Neural cell (in vitro differentiated cells): ENCODE data around the gene AMDHD2. TPM values are rescaled to one million over a fixed set of nuclear protein-coding genes. Genes with fewer than 3 reads are reported as not detected.
"Not testable (repeated sequence)": the region's sequence is repeated elsewhere in the genome, so short reads cannot be mapped to it uniquely, and the experiment has no call there.

Experiments used
- H2AFZ ChIP-seq: fragments of 200-600, 300-800 bp; sonication (generic), shearing (Covaris generic); 2 replicates; pipeline ENCODE4 v1.6.0; 2014; ENCODE audit warnings: low read depth, mild to moderate bottlenecking, antibody characterized with exemption, low read length, moderate library complexity
- H3F3A ChIP-seq: fragments of 200-600 bp; shearing (Covaris generic); 2 replicates; pipeline ENCODE4 v1.6.1; 2016; ENCODE audit warnings: mild to moderate bottlenecking, moderate library complexity, mixed read lengths, antibody characterized with exemption, low read length; ENCODE audit not compliant: insufficient read depth, poor library complexity, severe bottlenecking
- H3K27ac ChIP-seq: fragments of 200-600, 300-800 bp; sonication (generic), shearing (Covaris generic); 2 replicates; pipeline ENCODE4 v1.5.1; 2014; ENCODE audit warnings: mild to moderate bottlenecking, low read length, moderate library complexity
- H3K27me3 ChIP-seq: fragments of 300-800, 200-600 bp; sonication (generic), shearing (Covaris generic); 2 replicates; pipeline ENCODE4 v1.6.0; 2014; ENCODE audit warnings: mild to moderate bottlenecking, low read depth, low read length, moderate library complexity; ENCODE audit not compliant: insufficient read depth
- H3K36me3 ChIP-seq: fragments of 300-800, 200-600 bp; sonication (generic), shearing (Covaris generic); 2 replicates; pipeline ENCODE4 v1.5.1; 2014; ENCODE audit warnings: mild to moderate bottlenecking, antibody characterized with exemption, low read length, moderate library complexity; ENCODE audit not compliant: insufficient read depth
- H3K4me2 ChIP-seq: fragments of 300-800, 200-600 bp; sonication (generic), shearing (Covaris generic); 2 replicates; pipeline ENCODE4 v1.6.0; 2014; ENCODE audit warnings: mild to moderate bottlenecking, low read length
- H3K4me3 ChIP-seq: fragments of 300-800, 200-600 bp; sonication (generic), shearing (Covaris generic); 2 replicates; pipeline ENCODE4 v1.5.1; 2014; ENCODE audit warnings: mild to moderate bottlenecking, low read length, moderate library complexity
- H3K79me2 ChIP-seq: fragments of 200-600 bp; shearing (Covaris generic); replicated peaks from 2 replicates; pipeline ENCODE4 v1.6.0; 2014; ENCODE audit warnings: mild to moderate bottlenecking, low read length, moderate library complexity; ENCODE audit not compliant: insufficient read depth
- H3K9ac ChIP-seq: fragments of 300-800, 200-600 bp; sonication (generic), shearing (Covaris generic); 2 replicates; pipeline ENCODE4 v1.6.1; 2016; ENCODE audit warnings: mild to moderate bottlenecking, low read length, mixed read lengths
- H3K9me2 ChIP-seq: fragments of 200-600 bp; shearing (Covaris generic); 2 replicates; pipeline ENCODE4 v1.6.1; 2016; ENCODE audit warnings: mild to moderate bottlenecking, low read length, mixed read lengths; ENCODE audit not compliant: insufficient read depth
- H3K9me3 ChIP-seq: fragments of 200-600, 300-800 bp; sonication (generic), shearing (Covaris generic); 2 replicates; pipeline ENCODE4 v1.6.1; 2016; ENCODE audit warnings: mild to moderate bottlenecking, mixed run types, low read length, moderate library complexity, mixed read lengths
- H4K20me1 ChIP-seq: fragments of 200-600 bp; shearing (Covaris generic); 2 replicates; pipeline ENCODE4 v1.6.1; 2016; ENCODE audit warnings: mild to moderate bottlenecking, mixed run types; ENCODE audit not compliant: insufficient read depth
- polyA plus RNA-seq: library from polyadenylated mRNA; depleted of rRNA; stranded (reverse); fragments of >200 nt; gene quantifications from 2 replicates; pipeline ENCODE4 v1.2.3, GENCODE V29; 2014

The AMDHD2 gene
- polyA plus RNA-seq, 1 donor from 2014 or later, result 50.0 TPM

GRCh38 chr16:2554709-2555425 lies 34.7 kb downstream of the AMDHD2 start:
- not testable (repeated sequence) for H2AFZ ChIP-seq, H4K20me1 ChIP-seq, H3K4me3 ChIP-seq, H3K9me2 ChIP-seq, H3K27ac ChIP-seq, H3K79me2 ChIP-seq, H3K27me3 ChIP-seq, H3K4me2 ChIP-seq, H3K36me3 ChIP-seq, H3F3A ChIP-seq, H3K9me3 ChIP-seq, H3K9ac ChIP-seq

- H3K27ac ChIP-seq, H3K27me3 ChIP-seq, H3K4me3 ChIP-seq, H3K36me3 ChIP-seq, H3K4me2 ChIP-seq, H4K20me1 ChIP-seq, H3F3A ChIP-seq, H3K9ac ChIP-seq, H2AFZ ChIP-seq, H3K9me3 ChIP-seq, H3K9me2 ChIP-seq, H3K79me2 ChIP-seq: not testable (repeated sequence)
These were observed 37.0 kb downstream of the AMDHD2 start for GRCh38 chr16:2557150-2557549.

- H4K20me1 ChIP-seq, H3F3A ChIP-seq, H2AFZ ChIP-seq, H3K27me3 ChIP-seq, H3K4me2 ChIP-seq, H3K9me3 ChIP-seq, H3K27ac ChIP-seq, H3K9ac ChIP-seq, H3K79me2 ChIP-seq, H3K9me2 ChIP-seq, H3K4me3 ChIP-seq, H3K36me3 ChIP-seq: not testable (repeated sequence)
These were observed 40.1 kb downstream of the AMDHD2 start for GRCh38 chr16:2560131-2560797.

- H3K27me3 ChIP-seq, H3K4me2 ChIP-seq, H2AFZ ChIP-seq, H3K9me2 ChIP-seq, H3K9me3 ChIP-seq, H3K79me2 ChIP-seq, H3K27ac ChIP-seq, H3K36me3 ChIP-seq, H3K4me3 ChIP-seq, H3F3A ChIP-seq, H3K9ac ChIP-seq, H4K20me1 ChIP-seq: not testable (repeated sequence)
These were observed 40.6 kb downstream of the AMDHD2 start for GRCh38 chr16:2560798-2561133.

- not testable (repeated sequence) for H3K36me3 ChIP-seq, H3K9me2 ChIP-seq, H3F3A ChIP-seq, H3K27me3 ChIP-seq, H3K9ac ChIP-seq, H2AFZ ChIP-seq, H3K9me3 ChIP-seq, H3K79me2 ChIP-seq, H3K27ac ChIP-seq, H3K4me3 ChIP-seq, H3K4me2 ChIP-seq, H4K20me1 ChIP-seq
These were observed 47.3 kb downstream of the AMDHD2 start for GRCh38 chr16:2567506-2567905.

- not testable (repeated sequence) for H3K27ac ChIP-seq, H3K79me2 ChIP-seq, H3K27me3 ChIP-seq, H3K36me3 ChIP-seq, H4K20me1 ChIP-seq, H3K4me3 ChIP-seq, H3K9me3 ChIP-seq, H3K9me2 ChIP-seq, H2AFZ ChIP-seq, H3K4me2 ChIP-seq, H3F3A ChIP-seq, H3K9ac ChIP-seq
These were observed 48.4 kb downstream of the AMDHD2 start for GRCh38 chr16:2568573-2568972.

- H3K79me2 ChIP-seq, H3K9ac ChIP-seq, H3K4me3 ChIP-seq, H3K27ac ChIP-seq, H3K36me3 ChIP-seq, H3K9me3 ChIP-seq, H2AFZ ChIP-seq, H3F3A ChIP-seq, H3K27me3 ChIP-seq, H4K20me1 ChIP-seq, H3K4me2 ChIP-seq, H3K9me2 ChIP-seq: not testable (repeated sequence)
These were observed 52.5 kb downstream of the AMDHD2 start for GRCh38 chr16:2572704-2573103.

- H3K9me3 ChIP-seq, H3K9me2 ChIP-seq, H3K4me3 ChIP-seq, H3K9ac ChIP-seq, H4K20me1 ChIP-seq, H3K27me3 ChIP-seq, H3F3A ChIP-seq, H3K4me2 ChIP-seq, H3K79me2 ChIP-seq, H2AFZ ChIP-seq, H3K36me3 ChIP-seq, H3K27ac ChIP-seq: not testable (repeated sequence)
These were observed 55.7 kb downstream of the AMDHD2 start for GRCh38 chr16:2575839-2576238.
